Epithelial cell of alveolus of lung (primary cell): Measurements from ENCODE around the gene ZNF624. TPM values are rescaled to one million over a fixed set of nuclear protein-coding genes. Genes with fewer than 3 reads are reported as not detected.

Source experiments
- total RNA-seq: library from RNA; depleted of rRNA; stranded (reverse); fragments of >200 nt; gene quantifications from 2 replicates; pipeline ENCODE4 v1.2.1, GENCODE V29; 2015

Gene ZNF624
- total RNA-seq: 4.8 and 6.6 TPM in 2 replicates

DNA sequence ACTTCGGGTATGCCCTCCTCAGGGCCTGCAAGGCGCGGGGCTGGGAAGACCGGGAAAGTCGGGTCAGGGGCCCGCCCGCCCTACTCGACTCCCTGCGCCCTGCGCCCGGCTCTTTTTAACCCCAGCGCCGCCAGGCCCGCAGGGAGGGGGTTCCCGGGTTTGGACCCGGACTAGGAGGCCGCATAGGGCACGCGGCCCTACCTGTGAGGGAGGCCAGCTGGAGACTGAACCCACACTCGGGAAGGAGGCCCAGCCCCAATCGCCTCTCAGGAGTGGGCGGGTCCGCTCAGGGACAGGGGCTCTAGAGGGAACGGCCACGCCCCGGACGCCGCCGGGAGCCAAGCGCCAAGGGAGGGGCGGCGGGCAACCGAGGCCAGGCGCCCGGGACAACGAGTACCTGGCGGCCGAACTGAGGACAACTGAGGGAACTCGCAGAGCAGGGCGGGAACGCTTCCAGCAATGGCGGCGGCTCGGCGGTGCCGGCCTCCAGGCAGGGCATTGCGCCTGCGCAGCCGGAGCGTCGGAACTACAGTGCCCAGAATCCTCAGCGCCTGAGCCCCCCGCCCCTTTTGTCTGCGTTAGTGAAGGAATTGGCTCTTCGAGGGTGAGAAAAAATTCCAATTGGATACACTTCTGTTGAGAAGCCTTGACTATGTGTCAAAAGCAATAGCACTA, at the start of gene ZNF624:
TSS of gene ZNF624 (minus strand) at position 484 of the 675 bp plus-strand sequence.

DNA sequence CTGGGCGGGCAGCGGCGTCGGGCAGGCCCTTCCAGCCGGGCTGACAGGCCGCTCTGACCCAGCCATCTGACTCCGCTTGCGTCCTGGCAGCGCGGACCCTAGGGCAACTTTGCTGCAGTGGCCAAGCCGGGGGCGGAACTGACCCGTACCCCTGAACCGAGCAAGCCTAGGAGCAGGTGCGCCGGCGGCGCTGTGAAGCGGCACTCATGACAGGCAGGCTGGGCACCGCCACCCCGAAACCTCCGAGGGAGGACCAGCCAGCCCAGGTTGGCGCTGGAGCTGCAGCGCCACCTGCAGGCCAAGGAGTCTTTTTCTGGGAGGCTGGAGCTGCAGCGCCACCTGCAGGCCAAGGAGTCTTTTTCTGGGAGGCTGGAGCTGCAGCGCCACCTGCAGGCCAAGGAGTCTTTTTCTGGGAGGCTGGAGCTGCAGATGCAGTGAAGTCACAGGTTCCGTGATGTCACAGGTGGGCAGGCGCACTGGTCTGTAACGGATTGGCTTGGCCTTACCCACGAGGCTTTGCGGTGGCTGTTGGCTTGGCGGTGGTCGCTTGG, 36.2 kb upstream of the ZNF624 start, which contains the start of gene CCDC144A:
TSS of gene CCDC144A (plus strand) at position 511 of the 551 bp plus-strand sequence. CDS start 160 bp downstream, outside the sequence.

Other genes starting within 250 kb of the ZNF624 start
- gene TRPV2, start 238.3 kb downstream of the ZNF624 start, total RNA-seq: 16.9 and 115 TPM in 2 replicates
- gene LRRC75A, start 161.7 kb downstream of the ZNF624 start, total RNA-seq: 0.13 TPM in 1 of 2 replicates, not detected in the other
- gene ZNF287, start 84.6 kb downstream of the ZNF624 start, total RNA-seq: 5.0 and 10.9 TPM in 2 replicates
- gene CCDC144A, start 36.4 kb upstream of the ZNF624 start, total RNA-seq: 0.39 and 1.0 TPM in 2 replicates